SIG-M5 treated with dmso at 0.1 percent for 504 hours (cell line): Measurements from ENCODE around the gene SMARCD2.
"Not testable (repeated sequence)": the region's sequence is repeated elsewhere in the genome, so short reads cannot be mapped to it uniquely, and the experiment has no call there.

Experiments used
- DNase-seq: peaks from one replicate; lab custom pipeline; 2025; ENCODE audit not compliant: unreplicated experiment; lab: John Stamatoyannopoulos, UW

Gene SMARCD2

DNA sequence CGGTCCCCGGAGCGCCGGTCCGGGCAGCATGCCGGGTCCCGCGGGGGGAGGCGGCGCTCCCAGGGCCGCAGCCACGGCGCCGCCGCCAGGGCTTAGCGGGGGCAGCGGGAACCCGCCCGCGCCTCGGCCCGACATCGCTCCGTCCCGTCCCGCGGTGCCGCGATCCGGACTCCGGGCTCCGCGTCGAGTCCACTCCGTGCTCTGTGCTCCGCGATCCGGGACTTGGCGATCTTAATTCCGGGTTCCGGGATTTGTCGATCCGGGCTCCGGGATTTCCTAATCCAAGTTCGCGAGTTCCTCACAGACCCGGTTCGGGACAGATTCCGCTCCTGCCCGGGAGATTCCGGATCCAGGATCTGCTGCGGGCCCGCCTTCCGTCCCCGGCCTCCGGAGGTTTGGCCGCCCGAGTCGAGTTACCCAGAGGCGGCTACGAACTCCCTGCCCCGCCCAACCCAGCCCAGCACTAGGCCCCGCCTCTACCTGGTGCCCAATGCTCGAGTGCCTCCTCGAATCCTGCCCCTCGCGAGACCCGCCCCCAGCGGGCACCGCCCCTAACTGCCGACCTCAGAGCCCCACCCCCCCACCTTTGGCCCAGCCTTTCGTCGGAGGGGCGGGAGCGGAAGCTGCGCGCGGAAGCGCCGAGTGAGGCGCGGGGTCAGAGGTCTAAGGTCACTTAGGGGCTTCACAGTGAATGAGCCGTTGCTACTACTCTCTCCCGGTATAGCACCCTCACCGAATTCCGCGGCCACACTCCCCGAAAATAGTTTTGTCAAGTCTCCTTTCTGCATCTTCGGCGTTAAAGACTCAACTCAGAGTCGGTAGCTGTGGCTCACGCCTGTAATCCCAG is at the start of gene SMARCD2:
SMARCD2 (minus strand) TSS at position 146 of the 847 bp plus-strand sequence; CDS start at position 135, 11 bp downstream.
- peak; percentile 99 for DNase-seq

DNA sequence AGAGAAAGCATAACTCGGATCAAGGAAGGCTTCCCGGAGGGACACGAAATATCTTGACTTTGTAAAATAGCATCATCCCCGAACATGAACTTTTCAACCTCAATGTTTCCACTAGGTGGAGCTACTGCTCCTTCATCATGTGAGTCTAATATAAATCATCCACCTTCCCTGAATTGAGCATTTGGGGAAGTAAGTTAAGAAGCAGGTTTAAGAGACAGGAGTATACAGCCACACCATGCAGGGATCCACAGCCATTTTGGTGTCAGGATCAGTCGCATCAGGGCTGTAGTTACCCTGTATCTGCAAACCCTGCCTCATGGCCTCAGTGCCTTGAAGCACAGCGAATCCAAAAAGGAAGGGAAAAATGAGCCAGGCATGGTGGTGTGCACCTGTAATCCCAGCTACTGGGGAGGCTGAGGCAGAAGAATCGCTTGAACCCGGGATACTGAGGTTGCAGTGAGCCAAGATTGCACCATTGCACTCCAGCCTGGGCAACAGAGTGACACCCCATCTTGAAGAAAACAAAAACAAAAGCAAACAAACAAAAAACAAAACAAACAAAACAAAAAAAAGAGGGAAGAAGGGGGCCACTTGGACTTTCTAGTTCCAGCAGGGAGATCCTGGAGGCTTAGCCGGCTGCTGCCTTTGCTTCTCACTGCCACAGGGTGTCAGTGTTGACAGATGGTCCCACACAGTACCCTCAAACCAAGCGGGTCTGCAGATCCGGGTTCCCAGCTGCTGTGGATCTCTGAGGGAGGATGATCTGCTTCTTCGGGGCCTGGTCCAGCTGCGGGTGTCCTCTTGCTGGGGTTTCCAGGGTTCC is 46.8 kb upstream of the SMARCD2 start:
- peak; percentile 44 for DNase-seq

DNA sequence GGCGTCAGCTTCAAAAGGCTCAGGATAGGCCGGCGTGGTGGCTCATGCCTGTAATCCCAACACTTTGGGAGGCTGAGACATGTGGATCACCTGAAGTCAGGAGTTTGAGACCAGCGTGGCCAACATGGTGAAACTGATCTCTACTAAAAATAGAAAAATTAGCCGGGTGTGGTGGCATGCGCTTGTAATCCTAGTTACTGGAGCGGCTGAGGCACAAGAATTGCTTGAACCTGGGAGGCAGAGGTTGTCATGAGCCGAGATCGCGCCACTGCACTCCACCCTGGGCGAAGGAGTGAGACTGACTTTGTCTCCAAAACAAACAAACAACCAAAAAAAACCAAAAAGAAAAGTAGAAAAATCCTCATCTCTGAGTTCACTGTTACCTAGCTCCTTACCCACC is 42.6 kb upstream of the SMARCD2 start:
- DNase-seq, result not testable (repeated sequence)

DNA sequence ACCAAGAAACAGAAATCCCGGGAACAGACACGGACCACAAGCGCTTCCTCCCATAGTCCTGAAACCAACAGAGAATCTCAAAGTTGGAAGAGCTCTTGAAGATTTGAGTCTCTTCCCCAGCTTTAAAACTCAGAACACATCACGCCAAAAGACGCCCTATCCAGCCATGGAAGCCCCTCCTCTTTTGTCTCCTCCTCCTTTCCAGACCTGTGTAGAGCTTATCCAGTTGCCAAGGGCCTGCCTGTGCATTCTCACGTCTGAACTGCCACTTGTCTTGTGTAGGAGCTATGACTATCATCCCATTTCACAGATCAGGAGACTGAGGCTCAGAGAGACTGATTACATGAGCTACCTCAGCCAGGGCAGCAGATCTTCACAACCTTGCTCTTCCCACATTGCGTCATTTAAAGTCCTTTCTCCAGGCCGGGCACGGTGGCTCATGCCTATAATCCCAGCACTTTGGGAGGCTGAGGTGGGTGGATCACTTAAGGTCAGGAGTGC is 40.2 kb upstream of the SMARCD2 start:
- not testable (repeated sequence) for DNase-seq

DNA sequence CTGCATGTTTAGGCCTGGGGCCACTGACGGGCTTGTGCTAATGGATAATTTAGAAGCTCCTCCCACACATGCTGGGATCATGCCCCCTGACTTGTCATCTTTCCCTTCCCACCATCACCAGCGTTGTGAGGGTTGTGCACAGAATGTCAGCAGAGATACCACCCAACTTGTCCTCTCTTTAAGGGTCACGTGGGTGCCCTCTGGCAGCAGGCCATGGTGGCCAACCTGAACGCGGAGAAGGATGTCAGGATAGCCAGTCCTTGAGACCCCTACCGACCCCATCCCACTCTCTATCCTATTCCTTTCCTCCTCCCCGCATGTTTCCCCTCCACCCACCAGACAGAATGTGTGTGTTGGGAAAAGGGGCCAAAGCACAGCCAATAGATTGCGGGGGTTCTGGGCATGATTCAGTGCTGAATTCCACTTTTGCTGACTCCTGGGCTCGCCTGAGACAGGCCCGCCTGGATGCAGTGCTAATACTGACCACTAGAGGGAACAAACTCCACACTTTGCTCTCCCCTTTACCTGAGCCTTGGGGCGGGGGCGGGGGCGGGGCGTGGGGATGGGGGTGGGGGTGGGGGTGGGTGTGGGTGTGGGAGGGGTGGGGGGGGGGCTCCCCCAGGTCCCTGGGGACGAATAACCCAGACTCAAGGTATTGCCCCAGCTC is 39.6 kb upstream of the SMARCD2 start, which contains the start of gene GH2:
GH2 (minus strand) TSS at position 10 of the 667 bp plus-strand sequence. CDS start 143 bp downstream, outside the sequence.
- DNase-seq, result peak; percentile 58

DNA sequence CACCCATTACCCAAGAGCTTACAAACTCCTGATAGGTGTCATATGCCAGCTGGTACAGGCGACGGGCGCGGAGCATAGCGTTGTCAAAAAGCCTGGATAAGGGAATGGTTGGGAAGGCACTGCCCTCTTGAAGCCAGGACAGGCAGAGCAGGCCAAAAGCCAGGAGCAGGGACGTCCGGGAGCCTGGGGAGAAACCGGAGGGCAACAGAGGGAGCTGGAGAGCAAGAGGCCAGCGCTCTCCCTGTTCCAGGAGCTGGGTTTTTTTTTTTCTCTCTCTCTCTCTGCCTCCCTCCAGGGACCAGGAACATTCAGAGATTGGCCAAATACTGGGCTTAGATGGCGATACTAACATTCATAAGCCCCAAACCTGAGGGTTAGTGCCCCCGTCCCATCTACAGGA is 38.9 kb upstream of the SMARCD2 start:
- DNase-seq, result not testable (repeated sequence)

DNA sequence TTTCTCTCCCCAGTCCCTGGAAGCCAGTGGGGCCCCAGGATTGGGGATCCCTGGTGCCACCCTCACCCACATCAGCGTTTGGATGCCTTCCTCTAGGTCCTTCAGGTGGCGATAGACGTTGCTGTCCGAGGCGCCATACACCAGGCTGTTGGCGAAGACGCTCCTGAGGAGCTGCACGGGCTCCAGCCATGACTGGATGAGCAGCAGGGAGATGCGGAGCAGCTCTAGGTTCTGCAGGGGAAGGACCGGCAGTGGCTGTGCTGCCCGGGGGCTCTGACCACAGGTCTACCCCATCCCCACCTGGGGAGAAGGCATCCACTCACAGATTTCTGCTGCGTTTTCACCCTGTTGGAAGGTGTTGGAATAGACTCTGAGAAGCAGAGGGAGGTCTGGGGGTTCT is 38.2 kb upstream of the SMARCD2 start:
- no peak for DNase-seq

DNA sequence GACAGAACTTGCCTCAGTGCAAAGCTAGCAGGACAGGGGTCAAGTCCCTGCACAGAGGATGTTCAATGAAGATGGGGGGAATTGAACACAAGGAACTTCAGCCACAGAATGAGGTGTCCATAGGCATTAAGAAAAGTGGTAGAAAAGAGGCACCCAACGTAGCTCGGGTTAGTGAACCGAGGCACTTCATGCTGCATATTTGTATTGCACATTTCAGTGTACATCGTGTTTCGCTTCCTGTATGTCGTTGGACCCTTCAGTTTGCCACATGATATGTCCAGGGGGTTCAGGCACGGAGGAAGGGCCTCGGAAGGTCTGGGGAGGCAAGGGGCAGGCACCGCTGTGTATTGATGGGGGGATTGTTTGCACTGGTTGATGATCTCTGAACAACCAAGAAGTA is 35.9 kb upstream of the SMARCD2 start:
- not testable (repeated sequence) for DNase-seq

DNA sequence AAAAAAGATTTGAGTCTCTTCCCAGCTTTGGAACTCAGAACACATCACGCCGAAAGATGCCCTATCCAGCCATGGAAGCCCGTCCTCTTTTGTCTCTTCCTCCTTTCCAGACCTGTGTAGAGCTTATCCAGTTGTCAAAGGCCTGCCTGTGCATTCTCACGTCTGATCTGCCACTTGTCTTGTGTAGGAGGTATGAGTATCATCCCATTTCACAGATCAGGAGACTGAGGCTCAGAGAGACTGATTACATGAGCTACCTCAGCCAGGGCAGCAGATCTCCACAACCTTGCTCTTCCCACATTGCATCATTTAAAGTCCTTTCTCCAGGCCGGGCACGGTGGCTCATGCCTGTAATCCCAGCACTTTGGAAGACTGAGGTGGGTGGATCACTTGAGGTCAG is 32.2 kb upstream of the SMARCD2 start:
- DNase-seq, result not testable (repeated sequence)

DNA sequence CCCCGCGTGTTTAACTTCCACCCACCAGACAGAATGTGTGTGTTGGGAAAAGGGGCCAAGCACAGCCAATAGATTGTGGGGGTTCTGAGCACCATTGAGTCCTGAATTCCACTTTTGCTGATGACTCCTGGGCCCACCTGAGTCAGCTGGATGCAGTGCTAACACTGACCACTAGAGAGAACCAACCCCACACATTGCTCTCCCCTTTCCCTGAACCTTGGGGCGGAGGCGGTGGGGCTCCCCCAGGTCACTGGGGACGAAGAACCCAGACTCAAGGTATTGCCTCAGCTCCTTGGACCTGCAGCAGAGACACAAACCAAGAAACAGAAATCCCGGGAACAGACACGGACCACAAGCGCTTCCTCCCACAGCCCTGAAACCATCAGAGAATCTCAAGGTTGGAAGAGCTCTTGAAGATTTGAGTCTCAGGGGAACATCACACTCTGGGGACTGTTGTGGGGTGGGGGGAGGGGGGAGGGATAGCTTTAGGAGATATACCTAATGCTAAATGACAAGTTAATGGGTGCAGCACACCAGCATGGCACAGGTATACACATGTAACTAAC is 31.7 kb upstream of the SMARCD2 start:
- not testable (repeated sequence) for DNase-seq

DNA sequence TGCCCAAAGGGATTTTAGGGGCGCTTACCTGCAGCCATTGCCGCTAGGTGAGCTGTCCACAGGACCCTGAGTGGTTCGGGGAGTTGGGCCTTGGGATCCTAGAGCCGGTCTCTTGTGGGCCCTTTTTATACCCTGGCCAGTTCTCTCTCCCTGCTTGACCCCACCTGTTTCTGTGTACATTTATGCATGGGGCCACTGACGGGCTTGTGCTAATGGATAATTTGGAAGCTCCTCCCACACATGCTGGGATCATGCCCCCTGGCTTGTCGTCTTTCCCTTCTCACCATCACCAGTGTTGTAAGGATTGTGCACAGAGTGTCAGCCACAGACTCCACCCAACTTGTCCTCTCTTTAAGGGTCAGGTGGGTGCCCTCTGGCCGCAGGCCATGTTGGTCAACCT is 31.1 kb upstream of the SMARCD2 start, which contains the start of gene CSH2:
CSH2 (minus strand) TSS at position 101 of the 400 bp plus-strand sequence; CDS start at position 38, 63 bp downstream.
- not testable (repeated sequence) for DNase-seq

DNA sequence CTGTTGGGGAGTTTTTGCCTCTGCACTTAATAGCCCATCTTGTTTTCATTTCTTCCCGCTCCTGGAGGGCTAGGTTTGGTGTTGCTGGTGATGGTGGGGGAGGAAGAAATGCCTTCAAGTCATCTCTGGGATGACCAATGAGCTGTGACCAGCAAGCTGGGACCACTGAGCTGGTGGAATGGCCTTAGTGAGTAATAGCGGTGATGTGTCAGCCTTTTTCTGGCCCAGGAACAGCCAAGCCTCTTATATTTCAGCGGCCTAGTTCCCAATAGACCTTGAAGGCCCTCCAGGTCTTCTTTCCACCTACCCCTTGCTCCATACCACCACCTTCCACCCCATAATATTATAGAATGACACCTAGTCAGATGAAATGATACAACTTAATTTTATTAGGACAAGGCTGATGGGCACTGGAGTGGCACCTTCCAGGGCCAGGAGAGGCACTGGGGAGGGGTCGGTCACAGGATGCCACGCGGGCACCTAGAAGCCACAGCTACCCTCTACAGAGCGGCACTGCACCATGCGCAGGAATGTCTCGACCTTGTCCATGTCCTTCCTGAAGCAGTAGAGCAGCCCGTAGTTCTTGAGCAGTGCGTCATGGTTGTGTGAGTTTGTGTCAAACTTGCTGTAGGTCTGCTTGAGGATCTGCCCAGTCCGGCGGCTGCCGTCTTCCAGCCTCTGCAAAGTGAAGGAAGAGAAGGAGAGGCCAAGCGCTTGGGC is 29.3 kb upstream of the SMARCD2 start:
- DNase-seq, result not testable (repeated sequence)

DNA sequence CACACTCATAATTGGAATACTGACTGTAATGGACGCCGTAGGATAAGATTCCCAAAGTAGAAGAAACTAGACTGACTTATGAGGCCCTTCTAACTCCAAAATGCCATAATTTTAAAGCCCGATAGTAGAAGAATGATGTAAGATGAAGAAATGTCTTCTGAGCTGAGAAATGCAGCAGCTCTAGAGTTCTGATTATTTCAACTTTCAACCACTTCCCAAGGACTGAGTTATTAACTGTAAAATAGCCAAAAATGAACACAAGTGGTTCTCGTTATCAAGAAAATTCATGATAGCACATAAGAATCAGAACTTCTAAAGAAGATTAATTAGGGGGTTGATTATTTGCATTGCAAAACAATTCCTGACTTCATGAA is 27.8 kb upstream of the SMARCD2 start:
- not testable (repeated sequence) for DNase-seq

DNA sequence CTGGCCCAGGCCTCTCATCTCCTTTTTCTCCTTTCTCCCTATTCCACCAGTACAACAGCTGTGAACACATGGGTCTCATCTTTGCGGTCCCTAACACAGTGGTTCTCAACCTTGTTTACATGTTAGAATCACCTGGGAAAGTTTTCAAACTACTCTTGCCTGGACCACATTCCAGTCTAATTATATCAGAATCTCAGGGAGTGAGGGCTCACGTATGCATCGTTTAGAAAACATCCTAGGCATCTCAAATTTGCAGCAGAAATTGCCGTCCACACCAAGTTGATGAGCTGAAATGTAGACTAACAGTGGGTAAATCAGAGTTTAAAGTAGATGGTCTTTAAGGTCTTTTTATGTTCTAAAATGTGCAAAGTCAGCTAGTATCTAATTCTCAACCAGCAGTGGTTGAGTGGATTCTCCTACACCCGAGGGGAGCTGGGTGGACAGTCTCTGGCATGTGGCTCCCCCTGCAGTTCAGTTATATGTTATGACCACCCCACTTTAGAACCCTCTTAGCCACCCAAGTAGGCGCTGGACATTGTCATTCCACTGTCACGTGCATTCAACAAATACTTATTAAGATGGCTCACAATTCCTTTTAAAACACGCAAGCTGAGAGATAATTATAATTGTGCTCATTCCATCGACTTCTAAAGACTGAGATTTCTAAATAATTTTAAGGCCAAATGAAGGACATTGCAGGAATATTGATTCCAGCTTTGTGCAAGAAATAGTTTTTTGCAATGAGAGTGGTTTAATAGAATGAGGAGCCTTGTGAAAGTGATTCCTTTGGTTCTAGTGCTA is 27.2 kb upstream of the SMARCD2 start:
- DNase-seq, result not testable (repeated sequence)

DNA sequence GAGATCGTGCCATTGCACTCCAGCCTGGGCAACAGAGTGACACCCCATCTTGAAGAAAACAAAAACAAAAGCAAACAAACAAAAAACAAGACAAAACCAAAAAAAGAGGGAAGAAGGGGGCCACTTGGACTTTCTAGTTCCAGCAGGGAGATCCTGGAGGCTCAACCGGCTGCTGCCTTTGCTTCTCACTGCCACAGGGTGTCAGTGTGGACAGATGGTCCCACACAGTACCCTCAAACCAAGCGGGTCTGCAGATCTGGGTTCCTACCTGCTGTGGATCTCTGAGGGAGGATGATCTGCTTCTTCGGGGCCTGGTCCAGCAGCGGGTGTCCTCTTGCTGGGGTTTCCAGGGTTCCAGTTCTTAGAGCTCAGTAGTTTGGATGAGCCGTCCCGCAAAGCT is 24.1 kb upstream of the SMARCD2 start:
- not testable (repeated sequence) for DNase-seq

DNA sequence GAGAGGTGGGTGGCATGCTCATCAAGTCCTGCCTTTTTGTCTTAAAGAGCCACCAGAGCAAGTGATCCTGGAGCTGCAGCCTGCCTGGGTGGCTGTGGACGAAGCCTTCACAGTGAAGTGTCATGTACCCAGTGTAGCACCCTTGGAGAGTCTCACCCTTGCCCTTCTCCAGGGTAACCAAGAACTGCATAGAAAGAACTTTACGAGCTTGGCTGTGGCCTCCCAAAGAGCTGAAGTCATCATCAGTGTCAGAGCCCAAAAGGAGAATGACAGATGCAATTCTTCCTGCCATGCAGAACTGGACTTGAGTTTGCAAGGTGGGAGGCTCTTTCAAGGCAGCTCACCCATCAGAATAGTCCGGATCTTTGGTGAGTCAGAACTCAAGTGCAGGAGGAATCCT is 16.8 kb upstream of the SMARCD2 start:
- DNase-seq, result no peak

DNA sequence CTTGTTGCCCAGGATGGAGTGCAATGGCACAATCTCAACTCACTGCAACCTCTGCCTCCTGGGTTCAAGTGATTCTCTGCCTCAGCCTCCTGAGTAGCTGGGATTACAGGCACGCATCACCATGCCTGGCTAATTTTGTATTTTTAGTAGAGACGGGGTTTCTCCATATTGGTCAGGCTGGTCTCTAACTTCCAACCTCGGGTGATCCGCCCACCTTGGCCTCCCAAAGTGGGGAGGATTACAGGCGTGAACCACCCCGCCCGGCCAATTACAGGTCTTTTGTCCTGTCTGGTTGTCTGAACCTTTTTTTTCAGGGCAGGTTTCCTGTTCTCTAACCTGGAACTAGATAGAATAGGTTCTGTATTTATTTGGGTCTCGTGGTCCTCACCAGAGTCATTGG is 13.9 kb upstream of the SMARCD2 start:
- DNase-seq, result not testable (repeated sequence)

DNA sequence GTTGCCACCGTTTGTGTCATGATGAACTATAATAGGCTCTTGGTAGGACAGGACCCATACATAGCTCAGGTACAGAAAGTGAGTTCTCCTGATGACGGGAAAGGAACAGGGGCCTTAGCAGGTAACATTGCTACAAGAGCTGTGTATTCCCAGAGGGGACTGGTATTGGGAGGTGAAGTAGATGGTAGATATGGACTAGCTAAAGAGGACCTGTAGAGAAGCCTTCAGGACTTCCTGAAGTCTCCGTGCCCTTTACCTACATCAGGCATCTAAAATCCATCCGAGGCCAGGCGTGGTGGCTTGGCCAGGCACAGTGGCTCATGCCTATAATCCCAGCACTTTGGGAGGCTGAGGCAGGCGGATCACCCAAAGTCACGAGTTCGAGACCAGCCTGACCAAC is 12.7 kb upstream of the SMARCD2 start:
- DNase-seq, result no peak

DNA sequence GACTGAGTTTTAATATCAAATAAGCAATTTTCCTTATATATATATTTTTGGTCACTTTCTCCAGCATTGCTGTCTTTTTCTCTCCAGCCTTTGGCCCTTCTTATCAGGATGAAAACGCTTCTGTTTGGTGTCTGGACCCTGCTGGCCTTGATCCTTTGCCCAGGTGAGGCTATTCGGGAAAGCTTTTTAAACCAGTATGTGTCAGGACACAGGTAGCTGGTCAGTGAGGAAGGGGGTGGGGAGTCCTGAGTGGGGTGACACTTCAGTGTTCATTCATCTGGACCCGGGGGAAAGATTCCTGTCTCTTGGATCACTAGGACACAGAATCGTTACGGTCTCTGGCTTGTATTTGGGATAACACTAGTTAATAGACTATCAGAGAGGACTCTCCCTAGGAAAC is 12.2 kb upstream of the SMARCD2 start:
- DNase-seq, result no peak
